Heart left ventricle (tissue), 16 donors: ENCODE results near the gene CARTPT. TPM values are rescaled to one million over a fixed set of nuclear protein-coding genes. Genes with fewer than 3 reads are reported as not detected.

Source experiments
- ATAC-seq, 4 donors: fragments of 200-7000 bp; cut with Tn5 transposase; one replicate each; pipeline ENCODE4 v1.9.1; 2020 to 2022; ENCODE audit warnings: moderate library complexity in 4 of 4, mild to moderate bottlenecking in 3 of 4, moderate number of reproducible peaks in 1 of 4
- DNase-seq, 5 donors: peaks; one replicate each; pipeline ENCODE4 v3.0.0-alpha.2; 2020
- H3K27ac ChIP-seq, 12 donors: fragments of 200-600 bp; sonication (generic) in 4 of 12; one replicate each; pipeline versions ENCODE4 v1.5.0 to v1.8.0; 2016 to 2022; ENCODE audit warnings: mild to moderate bottlenecking in 2 of 12
- H3K27me3 ChIP-seq, 9 donors: fragments of 200-600 bp; sonication (generic) in 2 of 9; one replicate each; pipeline versions ENCODE4 v1.5.1 to v1.8.0; 2016 to 2022; ENCODE audit warnings: mild to moderate bottlenecking in 3 of 9
- H3K36me3 ChIP-seq, 9 donors: fragments of 200-600 bp; sonication (generic) in 2 of 9; one replicate each; pipeline versions ENCODE4 v1.5.0 to v1.8.0; 2018 to 2022; ENCODE audit warnings: mild to moderate bottlenecking in 2 of 9
- H3K4me1 ChIP-seq, 12 donors: fragments of 200-600 bp; sonication (generic) in 4 of 12; one replicate each; pipeline versions ENCODE4 v1.5.0 to v1.8.0; 2016 to 2022; ENCODE audit warnings: mild to moderate bottlenecking in 3 of 12
- H3K4me3 ChIP-seq, 12 donors: fragments of 200-600 bp; sonication (generic) in 4 of 12; one replicate each; pipeline versions ENCODE4 v1.5.0 to v1.8.0; 2017 to 2022; ENCODE audit warnings: mild to moderate bottlenecking in 9 of 12, moderate library complexity in 4 of 12
- H3K9me3 ChIP-seq, 12 donors: fragments of 200-600 bp; sonication (generic) in 4 of 12; one replicate each; pipeline versions ENCODE4 v1.5.0 to v1.8.0; 2016 to 2022; ENCODE audit warnings: mild to moderate bottlenecking in 1 of 12
- POLR2A ChIP-seq, 2 donors: fragments of 450-650 bp; IDR thresholded peaks; one replicate each; pipeline ENCODE4 v1.6.1; 2017; ENCODE audit warnings: antibody characterized with exemption in 2 of 2, mild to moderate bottlenecking in 2 of 2, moderate library complexity in 2 of 2
- WGBS, 4 donors: extraction: QIAGEN DNeasy Blood & Tissue Kit in 2 of 4; methylation state at CpG; one replicate each; pipeline versions ENCODE4 v1.1.5 to v1.1.7; 2013 to 2018; 5-methylcytosine and 5-hydroxymethylcytosine counted together
- intact Hi-C, 10 donors: fragments of 100-400 bp; cut with DNase I; formaldehyde crosslinking; loops; one replicate each; pipeline versions ENCODE4 v1.11.1 to v1.14.2; 2022
- polyA plus RNA-seq, 2 donors: library from polyadenylated mRNA; stranded (reverse); fragments of 200-250 nt; gene quantifications; one replicate each; pipeline ENCODE4 v1.2.3, GENCODE V29; 2013
- total RNA-seq, 9 donors: library from RNA; depleted of rRNA in 2 of 9; stranded (reverse); fragments of >200 nt in 2 of 9; fragmentation: NEBNext Ultra II Directional in 3 of 9; extraction: Animal tissue kit (Norgen Biotek cat#: 25700) in 3 of 9; gene quantifications; one replicate each; pipeline versions ENCODE4 v1.1.0 to v1.2.4, GENCODE V29; 2016 to 2023
- TF ChIP-seq, protein P1 (sequence below), 12 donors: fragments of 200-600 bp; sonication (generic) in 4 of 12; IDR thresholded peaks; one replicate each; pipeline versions ENCODE4 v1.5.0 to v1.8.0; 2018 to 2022; ENCODE audit warnings: antibody characterized with exemption in 12 of 12, mild to moderate bottlenecking in 5 of 12
- donor health status: ischemic (EF 13 %, LVEDD 7.1; RV severe dilation, severe dysfunction).
- donor health status: healthy with polysubstance abuse.
- donor health status: DM: no; HTN: yes; CAD: no.
- donor health status: DM: no; HTN: no; CAD: no.
- donor health status: ischemic (EF 25% LVEDD 6.9; RV normal size, moderate dysfunction).
- donor health status: ischemic (EF 25% LVEDD 5.7; RV mildly dilated, moderate dysfunction).
- donor health status: healthy.
- donor health status: DM: yes; HTN: yes; CAD: no.
- donor health status: ischemic (EF 35%, LVEDD 5.7; RV mildly dilated, moderate dysfunction).
- donor health status: nonischemic (EF 11% LVEDD 7.7; RV severe dilation, severe dysfunction).
- donor health status: DM: yes; HTN: yes; CAD: no.
- donor health status: PGD.
- donor health status: ischemic (EF 29% LVEDD 5.4; RV normal size, mild dysfunction).
- donor health status: nonischemic (EF 23%, LVEDD 6.1; RV moderate dilation, normal function).

CARTPT gene
- total and polyA plus RNA-seq, 11 donors = not detected

DNA sequence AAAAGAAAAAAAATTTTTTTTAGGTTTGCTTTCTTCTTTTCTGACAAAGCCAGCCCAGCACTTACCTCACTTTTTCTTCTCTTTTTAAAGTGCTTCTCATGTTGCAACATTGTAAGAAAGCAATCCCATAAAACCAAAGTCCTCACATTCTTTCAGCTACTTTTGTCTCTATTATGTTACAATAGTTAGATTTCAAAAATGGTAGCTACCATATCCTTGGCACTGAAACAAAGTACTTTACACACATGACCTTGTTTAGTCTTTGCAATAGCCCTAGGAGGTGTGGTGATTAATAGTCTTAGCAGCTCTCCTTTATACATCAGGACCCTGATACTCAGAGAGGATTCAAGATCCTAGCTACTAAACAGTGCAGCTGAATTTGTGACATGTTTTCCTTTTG is 23.5 kb upstream of the CARTPT start:
- no peak overlapping the region for H3K4me3 ChIP-seq
- DNase-seq = no peak
- H3K36me3 ChIP-seq = no peaks in the 10 kb centered on the region
- H3K4me1 ChIP-seq = peaks cover 0 to 5% (median 0%) of the 10 kb centered on the region in 12 donors
- no peaks in the 10 kb centered on the region for H3K9me3 ChIP-seq
- ATAC-seq = no peak
- TF ChIP-seq POLR2A (IDR thresholded peaks at IDR 0.05) = no peak
- TF ChIP-seq, protein P1, sequence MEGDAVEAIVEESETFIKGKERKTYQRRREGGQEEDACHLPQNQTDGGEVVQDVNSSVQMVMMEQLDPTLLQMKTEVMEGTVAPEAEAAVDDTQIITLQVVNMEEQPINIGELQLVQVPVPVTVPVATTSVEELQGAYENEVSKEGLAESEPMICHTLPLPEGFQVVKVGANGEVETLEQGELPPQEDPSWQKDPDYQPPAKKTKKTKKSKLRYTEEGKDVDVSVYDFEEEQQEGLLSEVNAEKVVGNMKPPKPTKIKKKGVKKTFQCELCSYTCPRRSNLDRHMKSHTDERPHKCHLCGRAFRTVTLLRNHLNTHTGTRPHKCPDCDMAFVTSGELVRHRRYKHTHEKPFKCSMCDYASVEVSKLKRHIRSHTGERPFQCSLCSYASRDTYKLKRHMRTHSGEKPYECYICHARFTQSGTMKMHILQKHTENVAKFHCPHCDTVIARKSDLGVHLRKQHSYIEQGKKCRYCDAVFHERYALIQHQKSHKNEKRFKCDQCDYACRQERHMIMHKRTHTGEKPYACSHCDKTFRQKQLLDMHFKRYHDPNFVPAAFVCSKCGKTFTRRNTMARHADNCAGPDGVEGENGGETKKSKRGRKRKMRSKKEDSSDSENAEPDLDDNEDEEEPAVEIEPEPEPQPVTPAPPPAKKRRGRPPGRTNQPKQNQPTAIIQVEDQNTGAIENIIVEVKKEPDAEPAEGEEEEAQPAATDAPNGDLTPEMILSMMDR (IDR thresholded peaks at IDR 0.05) = no peak
- intact Hi-C loops = no loop called here
- peaks cover 0 to 23% (median 0%) of the 10 kb centered on the region in 9 donors for H3K27me3 ChIP-seq
- no peak overlapping the region for H3K27ac ChIP-seq

DNA sequence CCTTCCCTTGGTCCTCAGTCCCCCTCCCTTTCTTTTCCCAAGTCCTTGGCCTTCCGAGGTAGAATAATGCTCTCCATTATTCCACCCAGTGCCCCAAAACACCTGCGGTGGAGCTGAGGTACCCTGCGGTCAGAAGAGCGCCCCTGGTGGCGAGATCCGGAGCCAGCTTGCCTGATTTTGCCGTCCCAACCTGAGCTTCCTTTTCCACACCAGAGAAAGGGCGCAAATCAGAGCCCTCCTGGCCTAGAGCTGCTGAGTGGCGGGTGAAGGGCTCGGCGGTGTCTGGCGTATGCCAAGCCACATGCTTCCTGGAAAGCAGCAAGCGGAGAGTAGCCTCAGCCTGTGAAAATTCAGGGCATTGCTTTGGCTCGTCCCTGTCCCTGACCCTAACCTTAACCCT is 21.1 kb upstream of the CARTPT start:
- no peak for TF ChIP-seq POLR2A (IDR thresholded peaks at IDR 0.05)
- TF ChIP-seq, protein P1 (IDR thresholded peaks at IDR 0.05) = peak; percentile 25 to 68 (median 47)
- H3K9me3 ChIP-seq = no peaks in the 10 kb centered on the region
- intact Hi-C loops = no loop called here
- ATAC-seq (peak in 3 of 4 donors; percentile 53 to 79 (median 66)), DNase-seq (peak in 3 of 5 donors; percentile 11 to 46 (median 42))
- peaks cover 0 to 28% (median 0%) of the 10 kb centered on the region in 9 donors for H3K27me3 ChIP-seq
- H3K27ac ChIP-seq = no peak overlapping the region
- H3K36me3 ChIP-seq = no peaks in the 10 kb centered on the region
- H3K4me1 ChIP-seq = peaks cover 0 to 5% (median 0%) of the 10 kb centered on the region in 12 donors
- WGBS, 4 donors = 33 to 52% (median 36%) methylated on average over 11 to 14 of the region's 14 CpGs
- no peak overlapping the region for H3K4me3 ChIP-seq

DNA sequence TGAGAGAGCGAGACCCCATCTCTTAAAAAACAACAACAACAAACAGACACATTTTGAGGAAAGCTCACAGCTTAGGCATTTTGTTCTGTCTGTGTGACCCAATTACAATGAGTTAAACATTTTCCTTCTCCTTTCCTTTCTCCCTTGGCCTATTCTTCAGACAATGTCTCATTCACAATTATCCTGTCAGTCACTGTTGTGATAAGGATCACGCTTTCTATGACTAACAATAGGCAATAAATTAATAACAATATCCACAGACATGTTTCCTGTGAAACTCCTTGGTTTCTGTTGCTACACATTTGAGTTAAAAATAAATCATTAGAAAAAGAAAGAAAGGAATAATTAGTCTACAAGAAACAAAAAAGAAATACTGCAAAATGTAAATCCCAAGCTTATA is 19.8 kb upstream of the CARTPT start:
- H3K4me3 ChIP-seq = no peak overlapping the region
- no peak for TF ChIP-seq POLR2A (IDR thresholded peaks at IDR 0.05)
- TF ChIP-seq, protein P1 (IDR thresholded peaks at IDR 0.05) = no peak
- peaks cover 0 to 5% (median 0%) of the 10 kb centered on the region in 12 donors for H3K4me1 ChIP-seq
- peaks cover 0 to 20% (median 0%) of the 10 kb centered on the region in 9 donors for H3K27me3 ChIP-seq
- intact Hi-C loops = no loop called here
- no peaks in the 10 kb centered on the region for H3K36me3 ChIP-seq
- WGBS, 4 donors = 72 to 81% (median 75%) methylated on average over 2 of the region's 2 CpGs
- no peak for ATAC-seq
- no peak overlapping the region for H3K27ac ChIP-seq
- DNase-seq = no peak
- no peaks in the 10 kb centered on the region for H3K9me3 ChIP-seq

DNA sequence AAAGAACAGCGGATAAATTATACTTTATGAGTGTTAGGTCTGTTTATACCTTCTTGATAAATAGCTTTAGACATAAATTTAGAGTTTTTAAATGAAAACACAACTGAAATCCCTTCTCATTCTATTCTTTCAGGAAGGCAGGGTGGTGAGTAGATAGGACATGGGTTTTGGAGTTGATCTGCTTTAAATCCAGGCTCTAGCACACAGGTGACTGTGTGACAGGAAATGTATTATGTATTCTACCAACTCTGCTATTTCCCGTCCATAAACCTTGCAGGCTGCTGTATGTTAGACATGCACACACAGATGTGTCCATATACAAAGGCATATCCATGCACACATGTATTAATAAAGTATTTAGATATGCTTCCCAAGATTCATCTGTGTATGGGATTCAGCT is 19.3 kb upstream of the CARTPT start:
- Histone ChIP-seq H3K36me3 (no peaks in the 10 kb centered on the region), H3K27ac (no peak overlapping the region), H3K4me1 (peaks cover 0 to 5% (median 0%) of the 10 kb centered on the region in 12 donors), H3K9me3 (no peaks in the 10 kb centered on the region), H3K27me3 (peaks cover 0 to 18% (median 0%) of the 10 kb centered on the region in 9 donors), H3K4me3 (no peak overlapping the region)
- TF ChIP-seq, protein P1 (IDR thresholded peaks at IDR 0.05) = no peak
- TF ChIP-seq POLR2A (IDR thresholded peaks at IDR 0.05) = no peak
- ATAC-seq = no peak
- intact Hi-C loops = no loop called here
- 78 to 86% (median 83%) methylated on average over 2 of the region's 2 CpGs for WGBS, 4 donors
- no peak for DNase-seq
